ENCODE results near the gene PURA. TPM values are rescaled to one million over a fixed set of nuclear protein-coding genes. Genes with fewer than 3 reads are reported as not detected.
A peak's percentile ranks its signal among the peaks of the same experiment; 100 is the strongest.

The PURA gene
- total RNA-seq, 2 experiments from 2014 or later: 12.5 to 13.4 TPM

GRCh38 chr5:140109759-140110645 lies 3.9 kb upstream of the PURA start:
- DNase-seq (no peak), ATAC-seq (no peak)
- CTCF ChIA-PET: interaction anchor here (1.1 to 3.5 kb wide), 10 partner anchors 9 to 345 kb away, joined by 3 to 17 read pairs (median 4); no protein-coding TSS in a partner anchor
- Mint-ChIP-seq H3K9me3 (ENCODE audit: insufficient read depth) (no peaks in the 10 kb centered on the region), H3K27me3 (ENCODE audit: low read depth) (peaks cover 33% of the 10 kb centered on the region), H3K4me1 (ENCODE audit: low read depth) (peaks cover 55% of the 10 kb centered on the region), H3K36me3 (ENCODE audit: low read depth) (peaks cover 8% of the 10 kb centered on the region), H3K4me3 (peak overlapping the region; percentile 83), H3K27ac (no peak overlapping the region)
- POLR2A ChIA-PET: interaction anchor here (1.1 kb wide), 1 partner anchor 363 kb away, joined by 3 read pairs; no protein-coding TSS in a partner anchor

GRCh38 chr5:140110646-140110957 lies 3.3 kb upstream of the PURA start:
- H3K36me3 Mint-ChIP-seq (ENCODE audit: low read depth): peaks cover 11% of the 10 kb centered on the region
- no peak overlapping the region for H3K27ac Mint-ChIP-seq
- peaks cover 30% of the 10 kb centered on the region for H3K27me3 Mint-ChIP-seq (ENCODE audit: low read depth)
- DNase-seq: no peak
- CTCF ChIA-PET: interaction anchor here (1.1 to 2.6 kb wide), 6 partner anchors 9 to 345 kb away, joined by 3 to 14 read pairs (median 4); no protein-coding TSS in a partner anchor
- POLR2A ChIA-PET: no interaction called here
- no peak overlapping the region for H3K4me3 Mint-ChIP-seq
- peaks cover 58% of the 10 kb centered on the region for H3K4me1 Mint-ChIP-seq (ENCODE audit: low read depth)
- no peak for ATAC-seq
- no peaks in the 10 kb centered on the region for H3K9me3 Mint-ChIP-seq (ENCODE audit: insufficient read depth)

- no peak for ATAC-seq
- peaks cover 26% of the 10 kb centered on the region for H3K27me3 Mint-ChIP-seq (ENCODE audit: low read depth)
- peaks cover 16% of the 10 kb centered on the region for H3K36me3 Mint-ChIP-seq (ENCODE audit: low read depth)
- H3K4me3 Mint-ChIP-seq: no peak overlapping the region
- no peaks in the 10 kb centered on the region for H3K9me3 Mint-ChIP-seq (ENCODE audit: insufficient read depth)
- ChIA-PET CTCF (interaction anchor here (1.1 to 2.6 kb wide), 2 partner anchors 10 to 31 kb away, joined by 4 to 14 read pairs; no protein-coding TSS in a partner anchor), POLR2A (no interaction called here)
- H3K4me1 Mint-ChIP-seq (ENCODE audit: low read depth): peaks cover 60% of the 10 kb centered on the region
- no peak overlapping the region for H3K27ac Mint-ChIP-seq
- no peak for DNase-seq
Observed at GRCh38 chr5:140111011-140111858, 2.7 kb upstream of the PURA start.

GRCh38 chr5:140111859-140112551 lies 1.9 kb upstream of the PURA start:
- H3K4me3 Mint-ChIP-seq: no peak overlapping the region
- peaks cover 23% of the 10 kb centered on the region for H3K27me3 Mint-ChIP-seq (ENCODE audit: low read depth)
- CTCF ChIA-PET: interaction anchor here (0.5 to 2.0 kb wide), 5 partner anchors 9 to 46 kb away, joined by 3 to 16 read pairs (median 4); no protein-coding TSS in a partner anchor
- H3K4me1 Mint-ChIP-seq (ENCODE audit: low read depth): peaks cover 58% of the 10 kb centered on the region
- ATAC-seq: no peak
- no peak for DNase-seq
- no peaks in the 10 kb centered on the region for H3K9me3 Mint-ChIP-seq (ENCODE audit: insufficient read depth)
- H3K36me3 Mint-ChIP-seq (ENCODE audit: low read depth): peaks cover 16% of the 10 kb centered on the region
- no peak overlapping the region for H3K27ac Mint-ChIP-seq
- POLR2A ChIA-PET: interaction anchor here (0.8 kb wide), 1 partner anchor 11 kb away, joined by 3 read pairs; no protein-coding TSS in a partner anchor

GRCh38 chr5:140112685-140113179 lies 1.2 kb upstream of the PURA start:
- ChIA-PET POLR2A (interaction anchor here (0.8 to 1.5 kb wide), 3 partner anchors 10 to 62 kb away, joined by 3 read pairs; partner anchors contain the start of gene CYSTM1), CTCF (interaction anchor here (1.0 to 2.0 kb wide), 4 partner anchors 9 to 45 kb away, joined by 3 to 16 read pairs (median 6); no protein-coding TSS in a partner anchor)
- H3K27me3 Mint-ChIP-seq (ENCODE audit: low read depth): peaks cover 23% of the 10 kb centered on the region
- H3K36me3 Mint-ChIP-seq (ENCODE audit: low read depth): peaks cover 16% of the 10 kb centered on the region
- peak overlapping the region; percentile 93 for H3K4me3 Mint-ChIP-seq
- H3K4me1 Mint-ChIP-seq (ENCODE audit: low read depth): peaks cover 62% of the 10 kb centered on the region
- ATAC-seq: no peak
- H3K27ac Mint-ChIP-seq: no peak overlapping the region
- no peaks in the 10 kb centered on the region for H3K9me3 Mint-ChIP-seq (ENCODE audit: insufficient read depth)
- no peak for DNase-seq

- peaks cover 18% of the 10 kb centered on the region for H3K36me3 Mint-ChIP-seq (ENCODE audit: low read depth)
- peak overlapping the region; percentile 94 for H3K27ac Mint-ChIP-seq
- ChIA-PET CTCF (interaction anchor here (1.2 to 2.0 kb wide), 3 partner anchors 8 to 45 kb away, joined by 4 to 16 read pairs (median 7); no protein-coding TSS in a partner anchor), POLR2A (interaction anchor here (1.0 to 1.9 kb wide), 3 partner anchors 10 to 62 kb away, joined by 3 to 8 read pairs (median 3); partner anchors contain the start of gene CYSTM1)
- H3K9me3 Mint-ChIP-seq (ENCODE audit: insufficient read depth): no peaks in the 10 kb centered on the region
- peak overlapping the region; percentile 93 for H3K4me3 Mint-ChIP-seq
- ATAC-seq (peak; percentile 3), DNase-seq (peak; percentile 37)
- H3K4me1 Mint-ChIP-seq (ENCODE audit: low read depth): peaks cover 67% of the 10 kb centered on the region
- peaks cover 23% of the 10 kb centered on the region for H3K27me3 Mint-ChIP-seq (ENCODE audit: low read depth)
Observed at GRCh38 chr5:140113180-140113698, 670 bp upstream of the PURA start.

GRCh38 chr5:140114341-140115185 lies 654 bp downstream of the PURA start:
- Mint-ChIP-seq H3K9me3 (ENCODE audit: insufficient read depth) (no peaks in the 10 kb centered on the region), H3K4me3 (peak overlapping the region; percentile 93), H3K4me1 (ENCODE audit: low read depth) (peaks cover 62% of the 10 kb centered on the region), H3K27ac (peak overlapping the region; percentile 94), H3K36me3 (ENCODE audit: low read depth) (peaks cover 17% of the 10 kb centered on the region), H3K27me3 (ENCODE audit: low read depth) (peaks cover 18% of the 10 kb centered on the region)
- peak; percentile 51 for DNase-seq
- CTCF ChIA-PET: interaction anchor here (0.9 to 3.8 kb wide), 6 partner anchors 9 to 237 kb away, joined by 3 to 36 read pairs (median 5); no protein-coding TSS in a partner anchor
- POLR2A ChIA-PET: interaction anchor here (0.6 to 1.9 kb wide), 3 partner anchors 8 to 1907 kb away, joined by 3 to 8 read pairs (median 4); no protein-coding TSS in a partner anchor
- peak; percentile 40 for ATAC-seq

- POLR2A ChIA-PET: interaction anchor here (0.6 to 1.9 kb wide), 3 partner anchors 8 to 1907 kb away, joined by 4 to 8 read pairs (median 4); no protein-coding TSS in a partner anchor
- Mint-ChIP-seq H3K27ac (peak overlapping the region; percentile 94), H3K9me3 (ENCODE audit: insufficient read depth) (no peaks in the 10 kb centered on the region), H3K4me3 (peak overlapping the region; percentile 93), H3K4me1 (ENCODE audit: low read depth) (peaks cover 60% of the 10 kb centered on the region), H3K36me3 (ENCODE audit: low read depth) (peaks cover 17% of the 10 kb centered on the region), H3K27me3 (ENCODE audit: low read depth) (peaks cover 18% of the 10 kb centered on the region)
- CTCF ChIA-PET: interaction anchor here (0.9 to 3.8 kb wide), 7 partner anchors 9 to 236 kb away, joined by 3 to 36 read pairs (median 4); no protein-coding TSS in a partner anchor
- ATAC-seq (no peak), DNase-seq (no peak)
Observed at GRCh38 chr5:140115186-140115500, 1.2 kb downstream of the PURA start.

- Mint-ChIP-seq H3K27ac (no peak overlapping the region), H3K9me3 (ENCODE audit: insufficient read depth) (no peaks in the 10 kb centered on the region), H3K36me3 (ENCODE audit: low read depth) (peaks cover 17% of the 10 kb centered on the region), H3K4me1 (ENCODE audit: low read depth) (peaks cover 57% of the 10 kb centered on the region), H3K27me3 (ENCODE audit: low read depth) (peaks cover 9% of the 10 kb centered on the region), H3K4me3 (no peak overlapping the region)
- ChIA-PET POLR2A (interaction anchor here (0.8 to 1.0 kb wide), 2 partner anchors 9 kb away, joined by 3 to 5 read pairs; no protein-coding TSS in a partner anchor), CTCF (interaction anchor here (0.7 to 3.8 kb wide), 4 partner anchors 9 to 148 kb away, joined by 3 to 36 read pairs (median 6); no protein-coding TSS in a partner anchor)
- DNase-seq: no peak
- no peak for ATAC-seq
Observed at GRCh38 chr5:140116716-140117115, 2.8 kb downstream of the PURA start.

- H3K27ac Mint-ChIP-seq: no peak overlapping the region
- H3K4me3 Mint-ChIP-seq: no peak overlapping the region
- H3K27me3 Mint-ChIP-seq (ENCODE audit: low read depth): peaks cover under 1% of the 10 kb centered on the region
- H3K9me3 Mint-ChIP-seq (ENCODE audit: insufficient read depth): no peaks in the 10 kb centered on the region
- H3K36me3 Mint-ChIP-seq (ENCODE audit: low read depth): peaks cover 17% of the 10 kb centered on the region
- ChIA-PET CTCF (interaction anchor here (0.7 to 3.8 kb wide), 4 partner anchors 10 to 26 kb away, joined by 3 to 36 read pairs (median 6); no protein-coding TSS in a partner anchor), POLR2A (interaction anchor here (0.8 kb wide), 1 partner anchor 10 kb away, joined by 5 read pairs; no protein-coding TSS in a partner anchor)
- no peak for DNase-seq
- peaks cover 52% of the 10 kb centered on the region for H3K4me1 Mint-ChIP-seq (ENCODE audit: low read depth)
- ATAC-seq: no peak
Observed at GRCh38 chr5:140117523-140117922, 3.6 kb downstream of the PURA start.

Data from activated CD8-positive, alpha-beta T cell treated with anti-CD3 and anti-CD28 coated beads, Interleukin-2, amount 10 ng/mL, durations not matched to agents 7 days and 5 days (primary cell).